Endodermal cell (in vitro differentiated cells): ENCODE data around the gene PGBD5. TPM values are rescaled to one million over a fixed set of nuclear protein-coding genes. Genes with fewer than 3 reads are reported as not detected.

Experiments used
- DNase-seq: peaks from one replicate; pipeline ENCODE4 v3.0.0-alpha.2; 2017
- H3K27ac ChIP-seq: 2 replicates; pipeline ENCODE4 v1.5.1; 2013; ENCODE audit warnings: mild to moderate bottlenecking, low read depth, low read length, moderate library complexity
- H3K27me3 ChIP-seq: 2 replicates; pipeline ENCODE4 v1.6.1; 2013; ENCODE audit warnings: mild to moderate bottlenecking, low read length, moderate library complexity; ENCODE audit not compliant: insufficient read depth, control insufficient read depth, poor library complexity, severe bottlenecking
- H3K36me3 ChIP-seq: 2 replicates; pipeline ENCODE4 v1.7.0; 2013; ENCODE audit warnings: mild to moderate bottlenecking, low read length, moderate library complexity; ENCODE audit not compliant: control insufficient read depth, insufficient read depth
- H3K4me1 ChIP-seq: one replicate; pipeline ENCODE4 v1.7.0; 2013; ENCODE audit warnings: low read length; ENCODE audit not compliant: control insufficient read depth, insufficient read depth
- H3K4me3 ChIP-seq: 2 replicates; pipeline ENCODE4 v1.5.1; 2013; ENCODE audit warnings: mild to moderate bottlenecking, low read length, moderate library complexity
- H3K9ac ChIP-seq: 2 replicates; pipeline ENCODE4 v1.6.1; 2013; ENCODE audit warnings: mild to moderate bottlenecking, low read length, moderate library complexity; ENCODE audit not compliant: poor library complexity, severe bottlenecking; ENCODE audit errors: extremely low read depth
- H3K9me3 ChIP-seq: 2 replicates; pipeline ENCODE4 v1.6.1; 2013; ENCODE audit warnings: mild to moderate bottlenecking, low read length, moderate library complexity; ENCODE audit not compliant: control insufficient read depth
- H3K27ac Mint-ChIP-seq: 2 replicates; pipeline ENCODE4 v1.8.0; 2020; ENCODE audit warnings: mixed read lengths
- H3K27me3 Mint-ChIP-seq: 2 replicates; pipeline ENCODE4 v1.8.0; 2021; ENCODE audit warnings: mild to moderate bottlenecking, mixed read lengths; ENCODE audit not compliant: insufficient read depth
- H3K36me3 Mint-ChIP-seq: 2 replicates; pipeline ENCODE4 v1.8.0; 2020; ENCODE audit warnings: low read depth, mixed read lengths
- H3K4me1 Mint-ChIP-seq: 2 replicates; pipeline ENCODE4 v1.8.0; 2020; ENCODE audit warnings: mixed read lengths
- H3K4me3 Mint-ChIP-seq: 2 replicates; pipeline ENCODE4 v1.8.0; 2020; ENCODE audit warnings: mild to moderate bottlenecking, moderate library complexity, mixed read lengths
- H3K9me3 Mint-ChIP-seq: 2 replicates; pipeline ENCODE4 v1.8.0; 2020; ENCODE audit warnings: mild to moderate bottlenecking, mixed read lengths
- CTCF ChIP-seq: fragments of 200-600 bp; sonication (generic); conservative IDR thresholded peaks from 2 replicates; pipeline ENCODE4 v1.5.0; 2021; ENCODE audit warnings: antibody characterized with exemption, mild to moderate bottlenecking
- WGBS, 2 experiments: methylation state at CpG; one replicate each; pipeline versions ENCODE4 v1.1.5 to v1.1.7; 2013; ENCODE audit warnings: missing lambda C conversion rate in 2 of 2, mixed read lengths in 1 of 2; ENCODE audit not compliant: insufficient coverage in 1 of 2, insufficient read length in 1 of 2; 5-methylcytosine and 5-hydroxymethylcytosine counted together
- total RNA-seq, 2 donors: library from RNA; stranded (reverse); fragmentation: NEBNext Ultra II Directional in 1 of 2; extraction: Animal tissue kit (Norgen Biotek cat#: 25700) in 1 of 2; gene quantifications; 2 replicates in 1 of 2; 3 replicates in 1 of 2; pipeline ENCODE4 v1.2.1, GENCODE V29; 2021

Gene PGBD5
- total RNA-seq, 2 donors from 2014 or later = 1.3 to 4.6 TPM

GRCh38 chr1:230293390-230293700 is 132.8 kb downstream of the PGBD5 start:
- Histone ChIP-seq H3K27ac (no peak overlapping the region), H3K4me3 (no peak overlapping the region), H3K36me3 (no peaks in the 10 kb centered on the region), H3K27me3 (no peaks in the 10 kb centered on the region), H3K9me3 (no peaks in the 10 kb centered on the region), H3K4me1 (no peaks in the 10 kb centered on the region), H3K9ac (no peak overlapping the region)
- no peaks in the 10 kb centered on the region for H3K9me3 Mint-ChIP-seq
- no peaks in the 10 kb centered on the region for H3K4me1 Mint-ChIP-seq
- WGBS, 2 experiments = 83 to 88% methylated on average over 7 of the region's 7 CpGs
- peaks cover 10% of the 10 kb centered on the region for H3K27me3 Mint-ChIP-seq
- no peak for TF ChIP-seq CTCF
- H3K36me3 Mint-ChIP-seq = no peaks in the 10 kb centered on the region
- no peak overlapping the region for H3K4me3 Mint-ChIP-seq
- no peak overlapping the region for H3K27ac Mint-ChIP-seq
- DNase-seq = no peak

GRCh38 chr1:230292689-230293389 is 133.3 kb downstream of the PGBD5 start:
- no peak for DNase-seq
- Histone ChIP-seq H3K36me3 (no peaks in the 10 kb centered on the region), H3K27me3 (no peaks in the 10 kb centered on the region), H3K9ac (no peak overlapping the region), H3K4me1 (no peaks in the 10 kb centered on the region), H3K4me3 (no peak overlapping the region), H3K27ac (no peak overlapping the region), H3K9me3 (no peaks in the 10 kb centered on the region)
- WGBS, 2 experiments = 77 to 79% methylated on average over 11 to 12 of the region's 12 CpGs
- Mint-ChIP-seq H3K27ac (no peak overlapping the region), H3K4me3 (no peak overlapping the region), H3K36me3 (no peaks in the 10 kb centered on the region), H3K9me3 (no peaks in the 10 kb centered on the region), H3K27me3 (peaks cover 10% of the 10 kb centered on the region), H3K4me1 (no peaks in the 10 kb centered on the region)
- TF ChIP-seq CTCF = no peak

- H3K27me3 ChIP-seq = no peaks in the 10 kb centered on the region
- H3K4me1 Mint-ChIP-seq = no peaks in the 10 kb centered on the region
- H3K4me3 Mint-ChIP-seq = no peak overlapping the region
- no peaks in the 10 kb centered on the region for H3K4me1 ChIP-seq
- H3K4me3 ChIP-seq = no peak overlapping the region
- no peak for TF ChIP-seq CTCF
- H3K9ac ChIP-seq = no peak overlapping the region
- no peak overlapping the region for H3K27ac ChIP-seq
- no peak for DNase-seq
- WGBS, 2 experiments = 85 to 92% methylated on average over 11 to 24 of the region's 28 CpGs
- no peak overlapping the region for H3K27ac Mint-ChIP-seq
- H3K27me3 Mint-ChIP-seq = peaks cover 10% of the 10 kb centered on the region
- no peaks in the 10 kb centered on the region for H3K36me3 Mint-ChIP-seq
- no peaks in the 10 kb centered on the region for H3K9me3 ChIP-seq
- H3K9me3 Mint-ChIP-seq = no peaks in the 10 kb centered on the region
- H3K36me3 ChIP-seq = no peaks in the 10 kb centered on the region
Observed at GRCh38 chr1:230291731-230292620, 134.2 kb downstream of the PGBD5 start.
